Measurements from ENCODE around the gene CARD6. TPM values are rescaled to one million over a fixed set of nuclear protein-coding genes. Genes with fewer than 3 reads are reported as not detected.

Gene CARD6
- total RNA-seq, 1 donor from 2014 or later, result 1.4 TPM

- H3K27ac Mint-ChIP-seq, result no peak overlapping the region
These were observed 3.1 kb upstream of the CARD6 start for GRCh38 chr5:40838086-40838485.

GRCh38 chr5:40842351-40842750, 1.2 kb downstream of the CARD6 start:
- Mint-ChIP-seq H3K4me1 (ENCODE audit: unreplicated experiment) (peaks cover 4% of the 10 kb centered on the region), H3K27me3 (peaks cover 18% of the 10 kb centered on the region), H3K9me3 (no peaks in the 10 kb centered on the region), H3K36me3 (no peaks in the 10 kb centered on the region), H3K27ac (no peak overlapping the region), H3K4me3 (no peak overlapping the region)
- no peak for TF ChIP-seq CTCF (conservative IDR thresholded peaks at IDR 0.05)
- DNase-seq (ENCODE audit: extremely low spot score, unreplicated experiment), result no peak

More at GRCh38 chr5:40838086-40838485, 3.1 kb upstream of the CARD6 start:
- no peak for TF ChIP-seq CTCF (conservative IDR thresholded peaks at IDR 0.05)
- Mint-ChIP-seq H3K4me3 (no peak overlapping the region), H3K4me1 (ENCODE audit: unreplicated experiment) (peaks cover 19% of the 10 kb centered on the region), H3K27me3 (peaks cover 12% of the 10 kb centered on the region), H3K9me3 (no peaks in the 10 kb centered on the region), H3K36me3 (peaks cover 15% of the 10 kb centered on the region)
- DNase-seq (ENCODE audit: extremely low spot score, unreplicated experiment), result no peak

- H3K36me3 Mint-ChIP-seq, result no peaks in the 10 kb centered on the region
- H3K4me3 Mint-ChIP-seq, result no peak overlapping the region
- no peak overlapping the region for H3K27ac Mint-ChIP-seq
- no peaks in the 10 kb centered on the region for H3K9me3 Mint-ChIP-seq
- H3K4me1 Mint-ChIP-seq (ENCODE audit: unreplicated experiment), result peaks cover 4% of the 10 kb centered on the region
- TF ChIP-seq CTCF (conservative IDR thresholded peaks at IDR 0.05), result no peak
- H3K27me3 Mint-ChIP-seq, result peaks cover 18% of the 10 kb centered on the region
- DNase-seq (ENCODE audit: extremely low spot score, unreplicated experiment), result no peak
These were observed 3.4 kb downstream of the CARD6 start for GRCh38 chr5:40844565-40844964.

- Mint-ChIP-seq H3K27me3 (peaks cover 12% of the 10 kb centered on the region), H3K4me1 (ENCODE audit: unreplicated experiment) (peaks cover 2% of the 10 kb centered on the region), H3K36me3 (no peaks in the 10 kb centered on the region), H3K4me3 (no peak overlapping the region), H3K27ac (no peak overlapping the region), H3K9me3 (no peaks in the 10 kb centered on the region)
- TF ChIP-seq CTCF (conservative IDR thresholded peaks at IDR 0.05), result no peak
- no peak for DNase-seq (ENCODE audit: extremely low spot score, unreplicated experiment)
These were observed 5.2 kb downstream of the CARD6 start for GRCh38 chr5:40846371-40846770.

GRCh38 chr5:40847525-40847924, 6.4 kb downstream of the CARD6 start:
- H3K36me3 Mint-ChIP-seq, result no peaks in the 10 kb centered on the region
- TF ChIP-seq CTCF (conservative IDR thresholded peaks at IDR 0.05), result no peak
- H3K4me1 Mint-ChIP-seq (ENCODE audit: unreplicated experiment), result no peaks in the 10 kb centered on the region
- no peak for DNase-seq (ENCODE audit: extremely low spot score, unreplicated experiment)
- H3K4me3 Mint-ChIP-seq, result no peak overlapping the region
- H3K9me3 Mint-ChIP-seq, result no peaks in the 10 kb centered on the region
- H3K27ac Mint-ChIP-seq, result no peak overlapping the region
- peaks cover 7% of the 10 kb centered on the region for H3K27me3 Mint-ChIP-seq

GRCh38 chr5:40853632-40854192, 12.5 kb downstream of the CARD6 start:
- H3K27me3 Mint-ChIP-seq, result no peaks in the 10 kb centered on the region
- H3K4me3 Mint-ChIP-seq, result no peak overlapping the region
- H3K27ac Mint-ChIP-seq, result no peak overlapping the region
- no peak for DNase-seq (ENCODE audit: extremely low spot score, unreplicated experiment)
- no peaks in the 10 kb centered on the region for H3K9me3 Mint-ChIP-seq
- no peaks in the 10 kb centered on the region for H3K36me3 Mint-ChIP-seq
- no peak for TF ChIP-seq CTCF (conservative IDR thresholded peaks at IDR 0.05)
- H3K4me1 Mint-ChIP-seq (ENCODE audit: unreplicated experiment), result no peaks in the 10 kb centered on the region

All from type B pancreatic cell (in vitro differentiated cells).